ENCODE data around the gene MYPOP. TPM values are rescaled to one million over a fixed set of nuclear protein-coding genes. Genes with fewer than 3 reads are reported as not detected.

Gene MYPOP
- total and polyA plus RNA-seq, 2 donors from 2014 or later, result 6.7 to 11.7 TPM

GRCh38 chr19:45852145-45852750 lies 50.2 kb downstream of the MYPOP start:
- peaks cover 12 to 49% (median 23%) of the 10 kb centered on the region in 3 donors for H3K36me3 ChIP-seq (ENCODE audit: control insufficient read depth in 2 of 3, insufficient read depth in 3 of 3, low read length in 3 of 3)
- no peak overlapping the region for H3K9ac ChIP-seq (ENCODE audit: low read length in 3 of 3)
- no peaks in the 10 kb centered on the region for H3K4me1 ChIP-seq (ENCODE audit: control insufficient read depth in 2 of 3, insufficient read depth in 2 of 3, low read depth in 1 of 3, low read length in 3 of 3)
- no peaks in the 10 kb centered on the region for H3K9me3 ChIP-seq (ENCODE audit: control insufficient read depth in 2 of 3, insufficient read depth in 1 of 3, low read length in 3 of 3)
- H3K27me3 ChIP-seq (ENCODE audit: control insufficient read depth, insufficient read depth, low read length), result no peaks in the 10 kb centered on the region
- no peak overlapping the region for H3K4me3 ChIP-seq (ENCODE audit: low read length in 3 of 3)
- TF ChIP-seq, protein P1, sequence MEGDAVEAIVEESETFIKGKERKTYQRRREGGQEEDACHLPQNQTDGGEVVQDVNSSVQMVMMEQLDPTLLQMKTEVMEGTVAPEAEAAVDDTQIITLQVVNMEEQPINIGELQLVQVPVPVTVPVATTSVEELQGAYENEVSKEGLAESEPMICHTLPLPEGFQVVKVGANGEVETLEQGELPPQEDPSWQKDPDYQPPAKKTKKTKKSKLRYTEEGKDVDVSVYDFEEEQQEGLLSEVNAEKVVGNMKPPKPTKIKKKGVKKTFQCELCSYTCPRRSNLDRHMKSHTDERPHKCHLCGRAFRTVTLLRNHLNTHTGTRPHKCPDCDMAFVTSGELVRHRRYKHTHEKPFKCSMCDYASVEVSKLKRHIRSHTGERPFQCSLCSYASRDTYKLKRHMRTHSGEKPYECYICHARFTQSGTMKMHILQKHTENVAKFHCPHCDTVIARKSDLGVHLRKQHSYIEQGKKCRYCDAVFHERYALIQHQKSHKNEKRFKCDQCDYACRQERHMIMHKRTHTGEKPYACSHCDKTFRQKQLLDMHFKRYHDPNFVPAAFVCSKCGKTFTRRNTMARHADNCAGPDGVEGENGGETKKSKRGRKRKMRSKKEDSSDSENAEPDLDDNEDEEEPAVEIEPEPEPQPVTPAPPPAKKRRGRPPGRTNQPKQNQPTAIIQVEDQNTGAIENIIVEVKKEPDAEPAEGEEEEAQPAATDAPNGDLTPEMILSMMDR (IDR thresholded peaks at IDR 0.05; ENCODE audit: borderline replicate concordance, extremely low read depth, insufficient read depth), result no peak
- H3K27ac ChIP-seq (ENCODE audit: low read depth in 2 of 2, low read length in 2 of 2), result no peak overlapping the region
- intact Hi-C loops (cut with DNase I), result no loop called here
- DNase-seq (no peak), FAIRE-seq (no peak)

GRCh38 chr19:45848922-45849321 lies 53.5 kb downstream of the MYPOP start:
- Histone ChIP-seq H3K27me3 (ENCODE audit: control insufficient read depth, insufficient read depth, low read length) (no peaks in the 10 kb centered on the region), H3K4me3 (ENCODE audit: low read length in 3 of 3) (no peak overlapping the region), H3K9me3 (ENCODE audit: control insufficient read depth in 2 of 3, insufficient read depth in 1 of 3, low read length in 3 of 3) (no peaks in the 10 kb centered on the region), H3K36me3 (ENCODE audit: control insufficient read depth in 2 of 3, insufficient read depth in 3 of 3, low read length in 3 of 3) (peaks cover 15 to 53% (median 32%) of the 10 kb centered on the region in 3 donors), H3K9ac (ENCODE audit: low read length in 3 of 3) (no peak overlapping the region), H3K4me1 (ENCODE audit: control insufficient read depth in 2 of 3, insufficient read depth in 2 of 3, low read depth in 1 of 3, low read length in 3 of 3) (no peaks in the 10 kb centered on the region), H3K27ac (ENCODE audit: low read depth in 2 of 2, low read length in 2 of 2) (no peak overlapping the region)
- intact Hi-C loops (cut with DNase I), result no loop called here
- FAIRE-seq, result no peak
- no peak for DNase-seq
- TF ChIP-seq, protein P1 (IDR thresholded peaks at IDR 0.05; ENCODE audit: borderline replicate concordance, extremely low read depth, insufficient read depth), result no peak

GRCh38 chr19:45847663-45848062 lies 54.8 kb downstream of the MYPOP start:
- TF ChIP-seq, protein P1 (IDR thresholded peaks at IDR 0.05; ENCODE audit: borderline replicate concordance, extremely low read depth, insufficient read depth), result no peak
- H3K27ac ChIP-seq (ENCODE audit: low read depth in 2 of 2, low read length in 2 of 2), result no peak overlapping the region
- H3K4me1 ChIP-seq (ENCODE audit: control insufficient read depth in 2 of 3, insufficient read depth in 2 of 3, low read depth in 1 of 3, low read length in 3 of 3), result no peaks in the 10 kb centered on the region
- no peak for DNase-seq
- H3K27me3 ChIP-seq (ENCODE audit: control insufficient read depth, insufficient read depth, low read length), result no peaks in the 10 kb centered on the region
- intact Hi-C loops (cut with DNase I), result no loop called here
- no peak for FAIRE-seq
- H3K4me3 ChIP-seq (ENCODE audit: low read length in 3 of 3), result no peak overlapping the region
- H3K36me3 ChIP-seq (ENCODE audit: control insufficient read depth in 2 of 3, insufficient read depth in 3 of 3, low read length in 3 of 3), result peaks cover 14 to 54% (median 43%) of the 10 kb centered on the region in 3 donors
- no peak overlapping the region for H3K9ac ChIP-seq (ENCODE audit: low read length in 3 of 3)
- H3K9me3 ChIP-seq (ENCODE audit: control insufficient read depth in 2 of 3, insufficient read depth in 1 of 3, low read length in 3 of 3), result no peaks in the 10 kb centered on the region

DNA sequence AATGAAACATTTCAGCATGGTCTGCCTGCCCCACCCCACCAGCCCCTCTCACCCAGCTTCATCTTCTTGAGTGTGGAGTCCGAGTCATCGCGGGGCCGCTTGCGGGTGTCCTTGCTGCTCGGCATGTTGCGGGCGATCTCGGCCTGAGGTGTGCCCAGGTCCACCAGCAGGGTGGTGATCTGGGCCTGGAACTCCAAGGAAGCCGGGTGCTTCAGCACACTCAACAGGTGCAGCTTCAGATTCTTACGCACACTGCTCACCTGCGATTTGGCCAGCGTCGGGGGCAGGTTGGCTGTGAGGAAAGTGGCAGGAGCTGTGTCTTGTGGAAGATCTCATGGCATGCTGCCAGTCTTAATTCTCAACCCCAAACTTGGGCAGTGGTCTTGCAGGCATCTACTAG lies 60.2 kb downstream of the MYPOP start:
- H3K27ac ChIP-seq (ENCODE audit: low read depth in 2 of 2, low read length in 2 of 2), result no peak overlapping the region
- peaks cover 0 to 5% (median 0%) of the 10 kb centered on the region in 3 donors for H3K9me3 ChIP-seq (ENCODE audit: control insufficient read depth in 2 of 3, insufficient read depth in 1 of 3, low read length in 3 of 3)
- FAIRE-seq (no peak), DNase-seq (peak in 1 of 5 donors; percentile 67)
- H3K4me1 ChIP-seq (ENCODE audit: control insufficient read depth in 2 of 3, insufficient read depth in 2 of 3, low read depth in 1 of 3, low read length in 3 of 3), result no peaks in the 10 kb centered on the region
- no peak overlapping the region for H3K9ac ChIP-seq (ENCODE audit: low read length in 3 of 3)
- TF ChIP-seq, protein P1 (IDR thresholded peaks at IDR 0.05; ENCODE audit: borderline replicate concordance, extremely low read depth, insufficient read depth), result no peak
- intact Hi-C loops (cut with DNase I), result no loop called here
- no peak overlapping the region for H3K4me3 ChIP-seq (ENCODE audit: low read length in 3 of 3)
- H3K36me3 ChIP-seq (ENCODE audit: control insufficient read depth in 2 of 3, insufficient read depth in 3 of 3, low read length in 3 of 3), result peaks cover 11 to 39% (median 30%) of the 10 kb centered on the region in 3 donors
- no peaks in the 10 kb centered on the region for H3K27me3 ChIP-seq (ENCODE audit: control insufficient read depth, insufficient read depth, low read length)

All from kidney (tissue), 14 donors.